Measurements from ENCODE around the gene MRPL22. TPM values are rescaled to one million over a fixed set of nuclear protein-coding genes. Genes with fewer than 3 reads are reported as not detected.

Gene MRPL22
- total and polyA plus RNA-seq, 2 donors (not counting 3 experiments of a cell fraction or from before 2014, with no cell fraction given): 66.9 to 112 TPM

- Histone ChIP-seq H3K4me1 (ENCODE audit: control insufficient read depth, extremely low read depth, insufficient read depth, low read length) (peaks cover 49% of the 10 kb centered on the region), H2AFZ (ENCODE audit: low read depth, low read length) (no peak overlapping the region), H3K27ac (ENCODE audit: insufficient read depth, low read depth, low read length) (peak overlapping the region; percentile 47), H3K4me3 (replicated peaks in 1 of 3; ENCODE audit: insufficient read depth in 1 of 3, low read depth in 1 of 3, low read length in 3 of 3) (no peak overlapping the region), H4K20me1 (replicated peaks; ENCODE audit: control insufficient read depth, extremely low read depth, insufficient read depth, low read length) (no peaks in the 10 kb centered on the region), H3K4me2 (ENCODE audit: insufficient read depth, low read length) (peak overlapping the region; percentile 27), H3K79me2 (ENCODE audit: control insufficient read depth, insufficient read depth, low read length) (peaks cover 81% of the 10 kb centered on the region), H3K9me3 (replicated peaks; ENCODE audit: control insufficient read depth, insufficient read depth, low read length) (no peaks in the 10 kb centered on the region), H3K9me1 (replicated peaks; ENCODE audit: control insufficient read depth, extremely low read depth, insufficient read depth, low read length) (no peaks in the 10 kb centered on the region), H3K27me3 (ENCODE audit: control insufficient read depth in 2 of 2, insufficient read depth in 2 of 2, low read length in 2 of 2) (no peaks in the 10 kb centered on the region), H3K9ac (replicated peaks; ENCODE audit: extremely low read depth, insufficient read depth, low read length) (no peak overlapping the region), H3K36me3 (ENCODE audit: control insufficient read depth in 2 of 2, extremely low read depth in 1 of 2, insufficient read depth in 2 of 2, low read length in 2 of 2) (peaks cover 0 to 3% of the 10 kb centered on the region in 2 experiments)
- POLR2A ChIA-PET: no interaction called here
- CTCF ChIA-PET: interaction anchor here (0.8 to 6.6 kb wide), 13 partner anchors 9 to 204 kb away, joined by 3 to 61 read pairs (median 6); no protein-coding TSS in a partner anchor
- dilution Hi-C loops (cut with MboI; ENCODE audit: extremely low pct_ligation_motif_present, low sequenced_read_pairs) (no loop called here), intact Hi-C loops (cut with micrococcal nuclease) (loop anchor here (1.0 to 5.0 kb wide), 6 partner anchors 22 to 203 kb away; partner anchors contain the start of gene LARP1)
- BruUV-seq (replicated peaks): no TSS peak
- no peak for FAIRE-seq
- TF ChIP-seq GATA2 (IDR thresholded peaks at IDR 0.05; ENCODE audit: insufficient read depth, insufficient read length, low read depth, low read length) (peak; percentile 47), POLR2A (IDR thresholded peaks at IDR 0.05; ENCODE audit: low read depth, low read length) (no peak), FOS (IDR thresholded peaks at IDR 0.05; ENCODE audit: borderline replicate concordance, insufficient read depth, low read length) (no peak)
- DNase-seq (ENCODE audit: low read depth, low spot score): peak; percentile 58
Measured at GRCh38 chr5:154944716-154945115, 3.8 kb downstream of the MRPL22 start.

GRCh38 chr5:154945695-154946301, 4.9 kb downstream of the MRPL22 start:
- POLR2A ChIA-PET: no interaction called here
- no peaks in the 10 kb centered on the region for H3K27me3 ChIP-seq (ENCODE audit: control insufficient read depth in 2 of 2, insufficient read depth in 2 of 2, low read length in 2 of 2)
- CTCF ChIA-PET: interaction anchor here (0.8 to 6.6 kb wide), 9 partner anchors 10 to 201 kb away, joined by 3 to 61 read pairs (median 6); no protein-coding TSS in a partner anchor

More at GRCh38 chr5:154945695-154946301, 4.9 kb downstream of the MRPL22 start:
- dilution Hi-C loops (cut with MboI; ENCODE audit: extremely low pct_ligation_motif_present, low sequenced_read_pairs) (no loop called here), intact Hi-C loops (cut with micrococcal nuclease) (loop anchor here (1.0 to 2.0 kb wide), 5 partner anchors 21 to 202 kb away; no protein-coding TSS in a partner anchor)
- no peak overlapping the region for H3K4me3 ChIP-seq (replicated peaks in 1 of 3; ENCODE audit: insufficient read depth in 1 of 3, low read depth in 1 of 3, low read length in 3 of 3)
- peak overlapping the region; percentile 47 for H3K27ac ChIP-seq (ENCODE audit: insufficient read depth, low read depth, low read length)
- BruUV-seq (replicated peaks): no TSS peak
- H2AFZ ChIP-seq (ENCODE audit: low read depth, low read length): no peak overlapping the region
- DNase-seq (ENCODE audit: low read depth, low spot score): peak; percentile 63
- H3K9me1 ChIP-seq (replicated peaks; ENCODE audit: control insufficient read depth, extremely low read depth, insufficient read depth, low read length): no peaks in the 10 kb centered on the region
- H3K79me2 ChIP-seq (ENCODE audit: control insufficient read depth, insufficient read depth, low read length): peaks cover 91% of the 10 kb centered on the region
- H3K36me3 ChIP-seq (ENCODE audit: control insufficient read depth in 2 of 2, extremely low read depth in 1 of 2, insufficient read depth in 2 of 2, low read length in 2 of 2): peaks cover 0 to 3% of the 10 kb centered on the region in 2 experiments
- no peak for FAIRE-seq
- H3K9ac ChIP-seq (replicated peaks; ENCODE audit: extremely low read depth, insufficient read depth, low read length): no peak overlapping the region
- H3K9me3 ChIP-seq (replicated peaks; ENCODE audit: control insufficient read depth, insufficient read depth, low read length): no peaks in the 10 kb centered on the region
- no peak overlapping the region for H3K4me2 ChIP-seq (ENCODE audit: insufficient read depth, low read length)
- TF ChIP-seq CTCF (IDR thresholded peaks at IDR 0.05; ENCODE audit: extremely low read depth in 1 of 2, insufficient read depth in 1 of 2, low read depth in 1 of 2, low read length in 2 of 2) (peak; percentile 34 to 37), GATA2 (IDR thresholded peaks at IDR 0.05; ENCODE audit: insufficient read depth, insufficient read length, low read depth, low read length) (no peak), FOS (IDR thresholded peaks at IDR 0.05; ENCODE audit: borderline replicate concordance, insufficient read depth, low read length) (no peak), MAX (IDR thresholded peaks at IDR 0.05; ENCODE audit: insufficient read depth, insufficient read length) (no peak)
- H3K4me1 ChIP-seq (ENCODE audit: control insufficient read depth, extremely low read depth, insufficient read depth, low read length): peaks cover 45% of the 10 kb centered on the region
- H4K20me1 ChIP-seq (replicated peaks; ENCODE audit: control insufficient read depth, extremely low read depth, insufficient read depth, low read length): no peaks in the 10 kb centered on the region

Measured in endothelial cell of umbilical vein (primary cell).